NT2/D1 (cell line): ENCODE results near the gene LRMDA.

Source experiments
- YY1 ChIP-seq: IDR thresholded peaks from 2 replicates; pipeline ENCODE4 v1.6.1; 2011; ENCODE audit not compliant: insufficient read length, insufficient read depth
- ZNF274 ChIP-seq: IDR thresholded peaks from 2 replicates; pipeline ENCODE4 v1.6.1; 2011; ENCODE audit warnings: mild to moderate bottlenecking, low read depth, low read length

DNA sequence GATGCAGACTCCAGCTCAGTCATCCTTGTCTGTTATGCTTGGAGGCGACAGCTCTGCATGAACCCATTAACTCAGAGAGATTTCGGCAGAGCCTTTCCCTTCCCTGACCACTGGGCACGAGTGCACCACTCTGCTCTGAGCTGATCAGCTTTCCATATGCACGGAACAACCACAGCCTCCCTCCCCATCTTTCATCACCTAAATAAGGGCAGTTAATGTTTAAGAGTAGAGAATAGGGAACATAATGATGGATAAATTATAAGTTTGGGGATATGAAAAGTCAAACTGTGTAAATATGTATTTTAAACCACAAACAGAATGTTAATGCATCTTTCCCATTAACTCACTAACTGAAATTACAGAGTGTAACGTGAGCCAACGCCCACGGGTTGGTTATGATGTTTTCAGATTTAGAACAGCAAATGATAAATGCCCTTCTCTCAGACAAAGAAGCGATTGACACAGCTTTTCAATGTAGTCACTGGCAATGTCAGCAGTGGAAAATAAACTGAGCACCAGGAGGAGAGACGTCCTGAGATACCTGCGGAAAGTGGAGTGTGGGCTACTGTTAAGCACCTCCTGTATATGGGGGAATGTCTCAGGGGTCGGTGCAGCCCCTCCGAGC is 658.2 kb downstream of the LRMDA start:
- TF ChIP-seq ZNF274 (no peak), YY1 (no peak)
